Fibroblast of skin of left quadriceps (primary cell): ENCODE measurements around the gene BFSP2.
A peak's percentile ranks its signal among the peaks of the same experiment; 100 is the strongest.
"Not testable (repeated sequence)": the region's sequence is repeated elsewhere in the genome, so short reads cannot be mapped to it uniquely, and the experiment has no call there.

Experiments
- DNase-seq, 2 experiments: peaks; one replicate each; pipeline ENCODE4 v3.0.0-alpha.2; 2013; ENCODE audit warnings: low read depth in 2 of 2

BFSP2 gene

GRCh38 chr3:133479401-133479800, 79.5 kb downstream of the BFSP2 start:
- no peak for DNase-seq

- DNase-seq = no peak
Observed at GRCh38 chr3:133479895-133480669, 80.2 kb downstream of the BFSP2 start.

- not testable (repeated sequence) for DNase-seq
Observed at GRCh38 chr3:133482474-133482873, 82.6 kb downstream of the BFSP2 start.

GRCh38 chr3:133486658-133487057, 86.8 kb downstream of the BFSP2 start:
- DNase-seq = no peak

- no peak for DNase-seq
Observed at GRCh38 chr3:133487204-133487603, 87.3 kb downstream of the BFSP2 start.

- no peak for DNase-seq
Observed at GRCh38 chr3:133487920-133488540, 88.2 kb downstream of the BFSP2 start.

GRCh38 chr3:133488785-133489367, 89.0 kb downstream of the BFSP2 start:
- DNase-seq = peak; percentile 20 to 27

GRCh38 chr3:133489466-133490085, 89.7 kb downstream of the BFSP2 start:
- DNase-seq = no peak

- no peak for DNase-seq
Observed at GRCh38 chr3:133490468-133491351, 90.9 kb downstream of the BFSP2 start.

- DNase-seq = no peak
Observed at GRCh38 chr3:133491481-133492059, 91.7 kb downstream of the BFSP2 start.

- DNase-seq = no peak
Observed at GRCh38 chr3:133492159-133492741, 92.4 kb downstream of the BFSP2 start.

- DNase-seq = peak in 1 of 2 experiments; percentile 5
Observed at GRCh38 chr3:133494469-133494868, 94.6 kb downstream of the BFSP2 start.

- DNase-seq = not testable (repeated sequence)
Observed at GRCh38 chr3:133502542-133502941, 102.7 kb downstream of the BFSP2 start.

- no peak for DNase-seq
Observed at GRCh38 chr3:133503409-133503808, 103.6 kb downstream of the BFSP2 start.

- no peak for DNase-seq
Observed at GRCh38 chr3:133504736-133505135, 104.9 kb downstream of the BFSP2 start.

- no peak for DNase-seq
Observed at GRCh38 chr3:133505813-133506212, 106.0 kb downstream of the BFSP2 start.

- no peak for DNase-seq
Observed at GRCh38 chr3:133506215-133506901, 106.5 kb downstream of the BFSP2 start.

- DNase-seq = no peak
Observed at GRCh38 chr3:133509488-133509887, 109.6 kb downstream of the BFSP2 start.

- DNase-seq = no peak
Observed at GRCh38 chr3:133512416-133513089, 112.7 kb downstream of the BFSP2 start.

- DNase-seq = no peak
Observed at GRCh38 chr3:133514418-133514817, 114.6 kb downstream of the BFSP2 start.
